SK-N-SH treated with all-trans-retinoic acid at 6 μM for 48 hours (cell line): ENCODE data around the gene ADAMTS10.

Experiments used
- ESRRG ChIP-seq: fragments of 250-450 bp; sonication (Bioruptor Pico); IDR thresholded peaks from 2 replicates; pipeline ENCODE4 v1.6.1; 2021; ENCODE audit warnings: mild to moderate bottlenecking
- ZFP3 ChIP-seq: fragments of 250-450 bp; sonication (Bioruptor Pico); IDR thresholded peaks from 2 replicates; pipeline ENCODE4 v1.5.0; 2020; ENCODE audit warnings: mild to moderate bottlenecking, moderate library complexity
- TF ChIP-seq, protein P1 (sequence below): fragments of 250-450 bp; sonication (Bioruptor Pico); IDR thresholded peaks from 2 replicates; pipeline ENCODE4 v1.8.0; 2020; ENCODE audit warnings: mild to moderate bottlenecking, moderate library complexity, borderline replicate concordance

DNA sequence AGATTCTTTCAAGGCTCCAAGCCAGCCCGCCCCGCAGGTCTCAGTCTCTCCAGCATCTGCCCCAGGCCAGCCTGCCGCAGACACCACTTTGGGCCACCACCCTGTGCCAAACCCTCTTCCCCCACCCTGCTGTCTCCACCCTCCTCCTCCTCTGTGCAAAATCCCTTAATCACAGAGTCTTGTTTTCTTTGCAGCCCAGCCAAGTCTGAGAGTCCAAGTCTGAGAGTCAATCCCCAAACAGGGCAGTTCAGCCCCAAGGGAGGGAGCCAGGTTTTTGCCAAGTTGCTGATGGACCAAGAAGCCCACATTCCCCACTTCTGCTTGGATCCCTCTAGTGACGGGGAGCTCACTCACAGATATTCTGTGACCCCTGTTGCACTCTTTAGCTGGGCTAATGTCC lies 3.1 kb downstream of the ADAMTS10 start:
- TF ChIP-seq ZFP3 (CRISPR knock-in tag) (no peak), ESRRG (CRISPR knock-in tag) (no peak)
- TF ChIP-seq, protein P1, sequence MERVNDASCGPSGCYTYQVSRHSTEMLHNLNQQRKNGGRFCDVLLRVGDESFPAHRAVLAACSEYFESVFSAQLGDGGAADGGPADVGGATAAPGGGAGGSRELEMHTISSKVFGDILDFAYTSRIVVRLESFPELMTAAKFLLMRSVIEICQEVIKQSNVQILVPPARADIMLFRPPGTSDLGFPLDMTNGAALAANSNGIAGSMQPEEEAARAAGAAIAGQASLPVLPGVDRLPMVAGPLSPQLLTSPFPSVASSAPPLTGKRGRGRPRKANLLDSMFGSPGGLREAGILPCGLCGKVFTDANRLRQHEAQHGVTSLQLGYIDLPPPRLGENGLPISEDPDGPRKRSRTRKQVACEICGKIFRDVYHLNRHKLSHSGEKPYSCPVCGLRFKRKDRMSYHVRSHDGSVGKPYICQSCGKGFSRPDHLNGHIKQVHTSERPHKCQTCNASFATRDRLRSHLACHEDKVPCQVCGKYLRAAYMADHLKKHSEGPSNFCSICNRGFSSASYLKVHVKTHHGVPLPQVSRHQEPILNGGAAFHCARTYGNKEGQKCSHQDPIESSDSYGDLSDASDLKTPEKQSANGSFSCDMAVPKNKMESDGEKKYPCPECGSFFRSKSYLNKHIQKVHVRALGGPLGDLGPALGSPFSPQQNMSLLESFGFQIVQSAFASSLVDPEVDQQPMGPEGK = no peak
